ENCODE measurements around the gene OGFOD2.

Gene OGFOD2

DNA sequence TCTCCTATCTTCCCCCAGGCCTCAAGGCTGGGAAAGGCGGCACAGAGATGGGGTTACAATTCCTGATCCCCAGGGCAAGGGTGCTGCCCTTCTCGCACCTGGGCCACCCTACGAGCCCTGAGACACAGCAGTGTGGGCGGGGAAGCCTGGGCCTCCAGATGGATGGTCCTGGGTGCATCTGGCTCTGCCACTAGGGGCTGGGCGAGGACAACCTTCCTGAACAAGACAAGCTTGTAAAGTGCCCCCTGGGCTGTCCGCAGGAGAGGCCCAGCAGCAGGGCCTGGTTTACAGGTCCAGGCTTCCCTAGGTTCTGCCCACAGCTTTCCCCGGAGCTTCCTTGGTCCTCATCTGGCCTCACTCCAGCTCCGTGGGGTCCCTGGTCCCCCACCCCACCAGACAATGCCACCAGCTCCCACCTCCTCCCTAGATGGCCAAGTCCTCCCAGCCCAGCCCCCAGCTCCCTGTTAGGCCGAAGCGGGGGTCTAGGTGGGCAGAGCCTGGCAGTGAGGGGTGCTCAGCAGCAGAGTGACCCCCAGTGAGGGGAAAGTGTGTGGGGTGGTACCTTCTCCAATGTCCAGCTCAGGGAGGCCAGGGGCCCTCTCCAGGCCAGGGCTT lies 14.3 kb downstream of the OGFOD2 start:
- DNase-seq, result no peak

DNA sequence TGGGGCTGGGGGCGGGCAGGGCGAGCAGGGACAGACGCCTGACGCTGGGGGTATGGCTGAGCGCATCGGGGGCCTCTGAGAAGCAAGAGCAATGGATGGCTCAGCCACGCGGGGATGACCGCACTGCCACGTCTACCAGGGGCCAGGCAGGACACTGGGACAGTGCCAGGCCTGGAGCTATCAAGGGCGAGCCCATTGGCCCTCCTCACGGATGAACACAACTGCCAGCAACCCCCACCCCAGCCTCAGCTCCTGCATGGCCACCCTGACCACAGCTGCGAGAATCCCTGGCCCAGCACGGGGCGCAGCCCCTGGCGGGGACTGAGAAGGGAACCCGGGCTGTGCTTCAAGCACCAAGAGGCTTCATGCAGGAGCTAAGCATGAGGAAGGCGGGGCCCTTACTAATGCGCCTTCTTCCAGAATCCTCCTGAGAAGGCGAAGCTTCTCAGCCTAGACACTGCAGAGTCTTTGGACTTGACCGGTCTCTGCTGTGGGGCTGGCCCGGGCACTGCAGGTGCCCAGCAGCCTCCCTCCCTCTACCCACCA lies 14.9 kb downstream of the OGFOD2 start:
- DNase-seq, result no peak

DNA sequence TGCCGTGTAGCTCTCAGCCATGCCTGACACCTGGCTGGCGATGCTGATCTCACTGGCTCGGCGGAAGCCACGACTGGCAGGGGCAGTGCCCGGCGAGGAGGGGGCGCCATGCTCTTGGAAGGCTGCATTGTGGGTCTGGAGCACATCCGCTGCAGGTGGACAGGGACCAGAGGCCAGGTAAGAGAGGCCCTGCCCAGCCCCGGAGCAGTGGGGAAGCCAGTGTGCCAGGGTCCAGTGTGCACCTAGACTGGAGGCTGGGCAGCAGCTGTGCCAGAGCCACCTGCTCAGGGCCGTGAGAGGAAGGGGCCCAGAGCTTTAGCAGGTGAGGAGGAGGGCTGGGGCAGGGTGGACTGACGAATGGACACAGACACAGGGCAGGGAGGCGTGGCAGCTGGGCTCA lies 15.5 kb downstream of the OGFOD2 start:
- no peak for DNase-seq

DNA sequence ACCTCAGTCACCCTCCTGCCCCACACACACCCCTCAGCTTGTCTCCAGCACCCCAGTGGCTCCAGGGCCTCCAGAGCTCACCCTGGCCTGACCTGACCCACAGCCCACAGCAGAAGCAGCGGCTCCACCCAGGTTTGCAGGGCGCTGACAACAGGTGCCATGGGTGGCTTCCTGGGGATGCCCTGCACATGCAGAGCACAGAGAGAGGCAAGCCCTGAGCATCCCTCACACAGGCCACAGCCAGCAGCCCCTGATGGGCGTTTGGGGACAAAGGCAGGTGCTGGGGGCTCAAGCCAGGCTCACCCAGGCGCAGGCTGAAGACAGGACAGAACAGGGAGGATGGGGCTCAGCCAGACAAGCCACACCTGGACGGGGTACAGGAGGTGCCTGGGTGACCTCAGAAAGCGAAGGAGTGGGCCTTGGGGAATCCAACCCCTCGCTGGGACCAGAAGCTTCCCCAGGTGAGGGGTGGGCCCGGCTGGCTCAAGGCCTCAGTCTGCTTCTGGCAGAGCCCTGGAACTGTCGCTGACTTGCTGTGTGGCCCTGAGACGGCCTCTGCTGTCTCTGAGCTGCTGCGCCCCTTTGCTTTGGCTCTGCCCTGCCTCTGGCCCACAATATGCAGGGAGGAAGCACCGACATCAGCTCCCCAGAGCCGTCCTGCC lies 16.0 kb downstream of the OGFOD2 start:
- no peak for DNase-seq

DNA sequence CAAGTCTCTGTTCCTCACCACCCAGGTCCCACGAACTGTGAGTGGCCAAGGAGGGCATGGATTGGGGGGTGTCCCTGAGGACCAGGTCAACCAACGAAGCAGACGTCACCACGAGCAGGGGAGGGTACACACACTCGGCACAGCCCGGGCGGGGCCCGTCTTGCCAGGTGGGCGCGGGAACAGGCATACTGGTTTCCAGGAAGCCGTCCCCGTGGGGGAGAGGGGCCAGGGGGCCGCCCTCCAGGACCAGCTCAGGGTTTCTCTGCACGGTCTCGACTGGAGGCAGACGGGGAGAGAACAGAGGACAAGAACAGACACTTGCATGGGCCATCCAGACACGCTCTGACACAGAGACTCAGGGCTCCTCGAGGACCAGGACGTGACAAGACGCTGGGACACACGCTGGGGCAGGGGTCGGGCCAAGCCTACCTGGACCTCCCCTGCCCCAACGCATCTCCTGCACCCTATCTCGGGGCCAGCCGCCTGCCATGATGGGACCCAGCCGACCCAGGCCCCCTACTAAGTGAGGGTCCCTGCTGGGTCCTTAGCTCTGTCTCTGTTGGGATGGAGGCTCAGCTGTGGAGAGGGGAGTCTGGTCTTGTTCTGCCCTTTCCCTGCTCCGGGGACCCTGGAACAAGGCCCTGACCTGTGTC lies 16.7 kb downstream of the OGFOD2 start:
- no peak for DNase-seq

DNA sequence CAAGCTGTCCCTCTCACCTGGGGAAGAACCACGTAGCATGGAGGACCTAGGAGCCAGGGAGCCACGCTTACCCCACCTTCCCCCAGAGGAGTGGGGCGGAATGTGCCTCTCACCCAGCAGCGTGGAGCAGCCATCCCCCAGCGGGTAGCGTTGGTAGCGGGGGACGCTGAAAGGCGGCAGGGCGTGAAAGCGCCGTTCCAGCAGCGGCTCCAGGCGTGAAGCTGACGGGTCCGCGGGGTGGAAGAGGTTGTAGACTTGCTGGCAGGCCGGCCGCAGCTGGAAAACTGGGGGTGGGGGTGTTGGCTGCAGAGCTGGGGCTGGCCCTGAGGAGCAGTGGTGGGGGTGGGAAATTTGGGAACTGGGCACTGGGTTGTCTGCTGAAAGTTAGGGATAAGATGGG lies 17.3 kb downstream of the OGFOD2 start:
- DNase-seq, result no peak

DNA sequence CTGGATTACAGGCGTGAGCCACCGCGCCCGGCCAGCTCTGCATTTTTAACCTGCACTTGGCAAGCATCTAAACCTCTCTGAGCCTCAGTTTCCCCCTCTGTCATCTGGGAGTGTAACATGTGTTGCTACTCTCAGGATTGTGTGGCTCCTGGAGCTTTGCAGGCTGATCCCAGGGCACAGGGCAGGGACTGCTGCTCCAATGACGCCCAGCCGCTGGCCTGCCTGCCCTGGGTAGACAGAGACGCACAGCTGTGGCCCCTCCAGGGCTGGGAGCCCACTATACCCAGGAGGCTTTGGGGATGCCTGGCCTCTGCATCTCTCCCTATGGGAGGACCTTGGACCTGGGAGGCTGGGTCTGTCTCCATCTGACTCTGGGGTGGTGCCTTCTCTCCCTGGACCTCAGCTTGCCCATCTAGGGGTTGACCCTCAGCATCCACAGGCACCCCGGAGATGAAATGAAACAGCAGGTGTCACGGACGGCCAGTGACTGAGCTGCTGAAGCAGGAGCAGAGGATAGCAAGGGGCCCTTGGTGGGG lies 19.2 kb downstream of the OGFOD2 start:
- DNase-seq, result no peak

DNA sequence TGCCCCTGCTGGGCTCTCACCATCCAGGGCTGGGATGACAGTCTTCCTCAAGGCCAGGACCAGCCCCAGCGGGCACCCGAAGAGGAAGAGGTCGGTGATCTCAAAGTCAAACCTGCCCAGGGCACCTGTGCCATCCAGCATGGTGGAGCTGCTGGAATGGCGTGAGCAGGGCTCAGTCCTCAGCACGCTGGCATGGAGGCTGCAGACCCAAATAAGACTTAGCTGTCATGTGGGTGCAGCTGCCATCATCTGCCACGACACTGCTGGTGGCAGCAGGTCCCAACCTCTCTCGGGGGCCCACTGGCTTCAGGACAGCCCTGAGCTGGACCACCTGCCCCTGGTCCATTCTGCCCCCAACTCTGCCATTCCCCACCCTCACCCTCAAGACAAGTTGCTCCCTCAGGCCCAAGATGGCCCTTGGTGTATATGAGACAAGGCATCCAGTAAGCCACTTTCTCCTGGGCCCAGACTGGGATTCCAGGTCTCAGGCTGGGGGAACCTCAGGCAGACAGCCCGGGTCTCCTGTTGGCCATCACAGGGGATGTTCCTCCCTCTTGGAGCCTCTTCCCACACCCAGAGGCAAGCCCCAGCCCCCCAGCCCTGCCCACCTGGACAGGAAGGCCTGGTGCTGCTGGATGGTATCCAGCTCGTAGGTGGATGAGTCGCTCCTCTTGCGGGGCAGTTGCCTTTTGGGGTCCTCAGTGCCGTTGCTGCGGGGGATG lies 19.9 kb downstream of the OGFOD2 start:
- no peak for DNase-seq

DNA sequence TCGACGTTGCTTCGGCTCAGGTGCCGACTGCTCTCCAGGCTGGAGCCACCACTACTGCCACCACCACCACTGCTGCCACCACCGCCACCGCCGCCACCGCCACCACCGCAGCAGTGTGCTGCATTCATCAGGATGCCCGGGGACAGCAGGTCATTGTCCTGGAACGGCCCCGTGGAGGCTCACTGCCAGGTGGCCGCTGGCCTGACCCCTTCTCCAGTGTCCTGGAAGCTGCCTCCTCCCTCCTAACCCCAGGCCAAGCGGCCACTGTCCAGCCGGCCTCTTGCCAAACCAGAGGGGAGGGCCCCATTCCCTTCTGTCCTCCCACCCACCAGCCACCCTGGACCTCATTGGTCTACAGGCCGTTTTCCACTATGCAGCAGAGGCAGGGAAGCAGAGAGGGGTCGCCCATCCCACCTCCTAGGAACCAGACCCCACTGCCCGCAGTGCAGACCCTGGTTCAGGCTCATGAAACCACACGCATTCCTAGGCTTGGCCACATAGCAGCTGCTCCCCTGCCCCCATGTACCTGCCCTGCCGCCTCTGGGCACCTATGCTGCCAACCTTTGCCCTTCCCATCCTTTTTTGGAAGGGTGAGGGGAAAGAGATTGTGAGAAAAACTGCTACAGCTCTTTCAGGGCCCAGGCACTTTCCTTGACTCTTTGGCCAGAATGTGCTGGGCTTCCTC lies 20.6 kb downstream of the OGFOD2 start:
- no peak for DNase-seq

DNA sequence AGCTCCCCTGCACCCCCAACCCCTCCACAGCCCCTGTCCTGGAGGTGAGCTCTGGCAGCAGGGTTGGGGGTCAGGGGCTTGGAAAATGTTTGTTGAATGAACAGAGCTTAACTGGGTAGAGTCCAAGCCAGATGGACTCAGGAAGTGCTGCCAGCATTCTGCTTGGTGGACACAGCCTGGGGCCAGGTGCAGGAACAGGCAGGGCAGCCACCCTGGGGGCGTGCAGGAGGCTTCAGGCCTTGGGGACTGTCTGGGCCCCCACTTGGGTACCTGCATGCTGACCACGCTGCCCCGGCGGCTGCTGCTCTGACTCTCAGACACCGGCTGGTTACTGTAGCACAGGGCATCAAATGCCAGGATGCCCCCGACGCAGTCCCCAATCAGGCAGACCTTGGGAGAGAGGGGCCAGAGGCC lies 21.2 kb downstream of the OGFOD2 start:
- no peak for DNase-seq

DNA sequence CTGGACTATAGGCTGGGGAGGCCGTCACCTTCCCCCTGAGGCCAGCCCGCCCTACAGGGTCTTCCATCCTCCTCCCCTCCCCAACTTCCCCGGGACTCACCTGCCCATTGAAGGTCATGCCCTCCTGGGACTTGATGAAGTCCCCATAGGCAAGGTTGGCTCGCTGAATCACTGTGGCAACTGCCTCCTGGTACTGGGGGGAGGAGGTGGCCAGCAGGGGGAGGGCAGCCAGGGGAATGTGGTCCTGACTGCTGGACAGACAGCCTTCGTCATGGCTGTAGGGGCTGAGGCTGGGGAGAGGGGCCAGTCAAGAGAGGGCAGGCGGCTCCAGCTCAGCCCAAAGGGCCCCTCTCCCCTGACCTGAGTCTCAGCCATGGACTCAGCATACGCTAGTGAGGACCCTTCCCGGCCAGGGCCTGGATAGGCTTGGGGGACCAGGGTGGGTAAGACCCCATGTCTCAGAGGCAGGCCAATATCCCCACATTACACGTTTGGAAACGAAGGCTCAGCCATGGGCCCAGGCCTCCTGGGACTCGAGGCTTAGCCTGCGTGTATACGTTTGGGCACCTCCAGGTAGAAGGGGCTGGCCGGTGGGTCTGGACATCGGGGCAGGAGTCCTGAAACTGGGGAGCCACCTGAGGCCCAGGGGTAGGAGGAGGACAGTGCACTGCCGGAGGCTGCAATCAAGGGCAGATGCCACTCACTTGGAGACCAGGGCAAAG lies 21.7 kb downstream of the OGFOD2 start:
- no peak for DNase-seq

DNA sequence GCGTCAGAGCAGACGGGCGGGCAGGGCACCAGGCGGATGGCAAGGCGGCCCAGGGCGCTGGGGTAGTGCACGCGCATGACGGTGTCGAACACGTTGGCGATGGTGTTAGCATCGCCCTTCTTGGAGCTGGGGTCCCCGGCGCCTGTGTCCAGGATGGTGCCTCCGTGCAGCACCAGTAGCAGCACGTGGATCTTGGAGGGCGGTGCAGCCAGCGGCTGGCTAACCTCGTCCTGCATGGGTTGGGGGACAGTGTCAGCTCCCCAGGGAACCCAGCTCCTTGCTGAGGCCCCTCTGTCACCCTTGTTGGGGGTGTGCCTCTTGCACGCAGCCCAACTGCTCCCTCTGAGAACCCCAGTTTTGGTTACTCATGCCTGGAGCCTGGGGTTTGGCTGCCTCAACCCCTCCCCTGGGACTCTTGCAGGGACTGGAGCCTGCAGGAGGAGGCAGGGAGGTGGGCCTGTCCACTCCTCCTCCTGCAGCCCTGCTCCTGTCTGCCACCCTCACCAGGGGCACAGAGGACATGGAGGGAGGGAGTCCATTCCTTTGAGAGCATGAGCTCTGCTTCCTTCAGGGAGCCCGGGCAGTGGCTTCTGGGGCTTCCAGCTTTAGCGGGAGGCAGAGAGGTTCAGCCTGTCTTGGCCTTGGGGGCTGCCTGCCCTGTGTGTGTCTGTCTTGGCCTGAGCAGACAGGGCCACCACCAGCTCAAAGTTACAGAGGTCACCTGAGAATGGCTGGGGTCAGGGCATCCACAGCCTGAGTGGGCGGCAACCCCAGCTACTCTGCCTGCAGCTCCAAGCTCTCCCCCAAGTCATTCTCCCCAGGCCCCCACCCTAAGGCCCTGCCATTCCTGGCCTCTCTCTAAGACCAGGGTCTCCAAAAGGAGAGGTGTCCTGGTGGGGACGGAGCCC lies 22.6 kb downstream of the OGFOD2 start:
- DNase-seq, result no peak

DNA sequence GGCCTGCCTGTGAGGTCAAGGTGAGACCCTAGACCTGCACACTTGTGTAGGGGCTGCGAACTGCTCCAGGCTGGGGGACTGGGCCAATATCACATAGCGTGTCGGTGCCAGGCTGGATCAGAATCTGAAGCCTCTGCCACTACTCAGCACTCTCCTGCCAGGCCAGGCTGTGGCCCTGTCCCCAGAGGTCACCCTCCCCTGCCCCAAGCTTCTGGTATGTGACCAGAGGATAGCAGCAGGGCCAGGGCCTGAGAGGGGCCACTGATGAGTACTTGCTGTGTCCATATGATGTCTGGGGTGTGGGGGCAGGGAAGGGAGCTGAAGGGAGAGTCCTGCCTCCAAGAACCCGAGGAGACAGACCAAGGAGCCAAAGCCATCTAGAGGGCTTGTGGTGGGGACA lies 23.3 kb downstream of the OGFOD2 start:
- DNase-seq, result no peak

DNA sequence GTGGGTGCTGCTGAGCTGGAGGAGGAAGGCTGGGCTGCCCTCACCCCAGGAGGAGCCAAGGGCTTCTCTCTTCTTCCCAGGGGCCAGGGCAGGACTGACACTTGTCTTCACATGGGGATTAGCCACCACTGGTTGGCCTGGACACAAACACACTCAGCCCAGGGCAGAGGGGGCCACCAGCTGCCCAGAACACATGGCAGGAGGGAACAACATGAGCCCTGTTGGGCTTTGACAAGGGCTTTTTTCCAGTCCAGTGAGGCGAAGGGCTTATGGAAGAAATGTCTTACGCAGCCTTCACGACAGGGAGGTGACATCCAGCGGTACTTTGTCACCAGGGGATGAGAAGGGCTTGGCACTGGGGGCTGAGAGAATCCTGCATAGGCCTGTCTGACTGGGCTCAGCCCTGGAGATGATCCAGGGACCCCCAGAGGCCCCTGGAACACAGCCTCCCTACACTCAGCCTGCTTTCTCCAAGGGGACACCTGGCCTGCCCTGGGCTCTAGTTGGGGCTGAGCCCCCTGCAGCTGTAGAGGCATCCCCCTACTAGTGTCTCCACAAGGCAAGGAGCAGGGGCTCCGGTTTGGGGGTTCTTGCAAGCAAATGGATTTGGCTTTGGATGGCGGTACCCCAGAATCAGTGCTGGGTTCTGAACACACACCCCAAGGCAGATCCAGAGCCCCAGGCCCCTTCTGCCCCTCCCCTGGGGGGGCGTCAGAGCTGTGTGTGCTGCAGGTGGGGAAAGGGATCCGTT lies 24.3 kb downstream of the OGFOD2 start:
- no peak for DNase-seq

DNA sequence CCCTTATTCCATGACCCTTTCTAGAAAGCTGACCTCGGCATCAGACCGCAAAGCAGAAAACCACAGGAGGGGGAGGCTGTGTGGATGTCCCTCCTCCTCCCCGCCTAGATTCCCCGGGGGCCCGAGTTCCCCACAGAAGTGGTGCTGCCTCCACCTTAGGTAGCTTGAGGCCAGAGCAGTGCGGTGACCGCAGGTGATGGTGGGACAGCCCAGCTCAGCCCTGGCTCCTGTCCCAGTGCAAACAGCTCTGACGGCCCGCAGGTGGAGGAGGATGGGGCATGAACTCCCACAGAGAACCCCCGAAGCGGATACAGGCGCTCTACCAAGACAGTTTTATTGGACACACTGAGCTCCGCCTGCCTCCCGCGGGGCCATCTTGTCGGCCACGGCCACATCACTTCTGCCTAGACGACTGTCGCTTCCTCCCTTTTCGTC lies 25.0 kb downstream of the OGFOD2 start:
- no peak for DNase-seq

DNA sequence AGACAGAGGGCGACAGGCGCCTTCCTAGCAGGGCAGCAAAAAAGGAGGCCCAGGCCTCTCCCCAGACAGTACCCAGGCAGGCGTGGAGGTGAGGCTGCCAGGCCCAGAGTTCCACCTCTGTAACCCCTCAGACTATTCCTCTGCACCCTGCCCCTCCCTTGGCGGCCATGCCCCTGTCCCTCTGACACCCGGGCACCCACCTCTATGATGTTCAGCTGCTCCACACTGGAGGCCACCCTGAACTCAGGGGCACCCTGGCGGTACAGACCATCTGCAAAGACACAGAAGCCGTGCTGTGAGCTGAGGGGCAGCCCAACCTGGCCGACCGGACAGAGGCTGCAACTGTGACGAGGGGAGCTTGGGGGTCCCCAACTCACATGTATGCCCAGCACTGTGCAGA lies 25.5 kb downstream of the OGFOD2 start:
- DNase-seq, result no peak

DNA sequence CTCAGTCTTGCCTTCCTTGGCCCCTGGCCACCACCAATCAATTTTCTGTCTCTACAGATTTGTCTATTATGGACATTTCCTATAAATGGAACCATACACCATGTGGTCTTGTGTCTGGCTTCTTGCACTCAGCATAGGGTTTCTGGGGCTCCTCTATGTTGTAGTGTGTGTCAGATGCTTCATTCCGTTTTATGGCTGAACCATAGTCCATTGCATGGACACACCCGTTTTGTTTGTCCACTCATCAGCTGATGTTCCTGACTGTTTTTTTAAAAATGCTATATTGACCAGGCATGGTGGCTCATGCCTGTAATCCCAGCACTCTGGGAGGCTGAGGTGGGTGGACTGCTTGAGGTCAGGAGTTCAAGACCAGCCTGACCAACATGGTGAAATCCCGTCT lies 26.4 kb downstream of the OGFOD2 start:
- no peak for DNase-seq

DNA sequence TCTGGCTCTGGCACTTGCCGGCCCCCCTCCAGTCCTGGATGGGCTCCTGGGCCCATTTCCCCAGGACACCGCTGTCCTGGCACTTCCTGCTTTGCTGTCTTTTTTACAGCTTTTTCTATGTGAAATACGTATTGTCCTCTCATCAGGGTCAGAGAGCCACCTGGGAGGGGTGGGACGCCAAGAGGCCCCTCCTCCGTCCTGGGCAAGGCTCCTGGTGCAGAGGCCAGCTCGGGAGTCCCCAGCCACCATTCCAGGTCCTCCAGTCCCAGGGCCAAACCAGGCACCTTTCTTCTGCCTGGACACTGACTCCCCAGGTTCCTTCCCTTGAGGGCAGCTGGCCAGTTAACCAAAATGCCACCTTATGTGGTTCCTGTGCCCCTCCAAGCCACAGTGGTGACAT lies 28.2 kb downstream of the OGFOD2 start:
- DNase-seq, result no peak

DNA sequence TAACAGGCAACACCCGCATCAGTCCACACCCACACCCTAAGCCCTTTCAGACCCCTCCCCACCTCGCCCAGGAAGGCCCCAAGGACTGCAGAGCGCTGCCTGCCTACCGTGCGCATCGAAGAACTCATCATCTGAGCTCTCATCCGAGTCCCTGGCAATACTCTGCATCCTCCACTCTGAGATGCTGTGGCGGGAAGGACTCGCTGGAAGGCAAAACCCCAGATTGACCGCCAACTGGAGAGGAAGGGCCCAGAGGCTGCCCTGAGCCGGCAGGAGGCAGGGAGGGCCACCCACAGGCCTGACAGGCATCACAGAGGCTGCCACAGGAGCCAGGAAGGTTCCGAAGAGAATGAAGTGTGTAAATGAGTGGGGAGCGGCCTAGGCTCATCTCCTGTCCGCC lies 29.2 kb downstream of the OGFOD2 start:
- no peak for DNase-seq

DNA sequence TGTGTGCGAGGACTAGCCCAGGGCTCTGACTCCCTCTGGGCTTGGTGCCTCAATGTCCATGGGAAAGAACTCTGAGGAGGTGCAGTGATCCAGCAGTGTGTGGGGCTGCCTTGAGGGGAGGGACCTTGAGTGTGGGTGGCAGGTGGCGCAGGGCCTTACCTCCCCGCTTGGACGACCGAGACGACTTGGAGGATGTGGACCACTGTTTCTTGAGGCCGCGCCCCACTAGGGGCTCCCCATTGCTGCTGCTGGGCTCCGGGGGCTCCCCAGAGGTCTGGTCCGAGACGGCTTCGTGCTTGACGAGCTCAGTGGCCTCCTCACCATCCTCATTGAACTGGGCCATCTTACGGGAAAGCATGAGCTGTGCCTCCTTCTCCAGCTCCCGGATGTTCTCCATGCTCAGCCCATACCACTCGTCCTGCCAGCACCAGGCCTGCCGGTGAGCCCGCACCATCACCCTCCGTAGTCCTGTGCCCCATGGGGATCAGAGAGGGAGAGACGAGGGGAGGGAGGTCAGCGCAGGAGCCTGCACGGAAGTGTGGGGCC lies 30.1 kb downstream of the OGFOD2 start:
- DNase-seq, result no peak
